Mesenchymal stem cell (in vitro differentiated cells and primary cell): ENCODE results near the gene AOC1.

Experiments
- DNase-seq: peaks from one replicate; pipeline ENCODE4 v3.0.0-alpha.2; 2013
- H2AFZ ChIP-seq: one replicate; pipeline ENCODE4 v1.6.1; 2013; ENCODE audit warnings: low read depth, mild to moderate bottlenecking, control low read depth, inconsistent platforms, low read length, moderate library complexity
- H2AK5ac ChIP-seq: 2 replicates; pipeline ENCODE4 v1.6.1; 2013; ENCODE audit warnings: low read length, moderate library complexity, mild to moderate bottlenecking, inconsistent platforms; ENCODE audit not compliant: severe bottlenecking
- H2BK120ac ChIP-seq: one replicate; pipeline ENCODE4 v1.6.1; 2013; ENCODE audit warnings: low read depth, mild to moderate bottlenecking, inconsistent platforms, low read length, moderate library complexity
- H2BK12ac ChIP-seq, 2 experiments: one replicate each; pipeline ENCODE4 v1.6.1; 2013; ENCODE audit warnings: inconsistent platforms in 2 of 2, low read length in 2 of 2, mild to moderate bottlenecking in 2 of 2, moderate library complexity in 2 of 2, control low read depth in 1 of 2
- H2BK15ac ChIP-seq: one replicate; pipeline ENCODE4 v1.6.1; 2013; ENCODE audit warnings: mild to moderate bottlenecking, low read depth, inconsistent platforms; ENCODE audit not compliant: poor library complexity, severe bottlenecking
- H2BK5ac ChIP-seq: 2 replicates; pipeline ENCODE4 v1.6.1; 2013; ENCODE audit warnings: low read depth, mild to moderate bottlenecking, low read length, control low read depth, inconsistent platforms; ENCODE audit not compliant: poor library complexity, severe bottlenecking
- H3K14ac ChIP-seq, 2 experiments: one replicate each; pipeline ENCODE4 v1.6.1; 2013; ENCODE audit warnings: inconsistent platforms in 2 of 2, low read length in 2 of 2, control low read depth in 1 of 2, mild to moderate bottlenecking in 1 of 2, moderate library complexity in 1 of 2
- H3K18ac ChIP-seq, 2 experiments: one replicate each; pipeline ENCODE4 v1.6.1; 2013; ENCODE audit warnings: inconsistent platforms in 2 of 2, low read length in 2 of 2, control low read depth in 1 of 2, low read depth in 1 of 2, mild to moderate bottlenecking in 1 of 2
- H3K23ac ChIP-seq, 2 experiments: one replicate each; pipeline ENCODE4 v1.6.1; 2013; ENCODE audit warnings: inconsistent platforms in 2 of 2, low read length in 2 of 2, mild to moderate bottlenecking in 2 of 2, moderate library complexity in 2 of 2, control low read depth in 1 of 2
- H3K27ac ChIP-seq: 2 replicates; pipeline ENCODE4 v1.5.1; 2013; ENCODE audit warnings: mild to moderate bottlenecking, moderate library complexity, low read length, control low read depth, inconsistent platforms; ENCODE audit not compliant: poor library complexity, severe bottlenecking
- H3K27me3 ChIP-seq, 2 experiments: 2 replicates each; pipeline versions ENCODE4 v1.6.1 to v1.7.0; 2013; ENCODE audit warnings: low read length in 2 of 2, mild to moderate bottlenecking in 2 of 2, moderate library complexity in 2 of 2, control low read depth in 1 of 2, inconsistent platforms in 1 of 2; ENCODE audit not compliant: control insufficient read depth in 1 of 2, insufficient read depth in 1 of 2
- H3K36me3 ChIP-seq, 2 experiments: 2 replicates each; pipeline versions ENCODE4 v1.6.1 to v1.7.0; 2013; ENCODE audit warnings: low read length in 2 of 2, control low read depth in 1 of 2, inconsistent platforms in 1 of 2, low read depth in 1 of 2, mild to moderate bottlenecking in 1 of 2; ENCODE audit not compliant: insufficient read depth in 2 of 2, control insufficient read depth in 1 of 2
- H3K4ac ChIP-seq, 2 experiments: one replicate each; pipeline ENCODE4 v1.6.1; 2013; ENCODE audit warnings: inconsistent platforms in 2 of 2, low read length in 2 of 2, mild to moderate bottlenecking in 2 of 2, moderate library complexity in 2 of 2, control low read depth in 1 of 2, low read depth in 1 of 2
- H3K4me1 ChIP-seq: 2 replicates; pipeline ENCODE4 v1.6.1; 2013; ENCODE audit warnings: low read depth, low read length, control low read depth; ENCODE audit not compliant: control insufficient read depth, insufficient read depth
- H3K4me2 ChIP-seq: 2 replicates; pipeline ENCODE4 v1.6.1; 2013; ENCODE audit warnings: low read length, mild to moderate bottlenecking, inconsistent platforms; ENCODE audit not compliant: poor library complexity, severe bottlenecking
- H3K4me3 ChIP-seq, 2 experiments: 2 replicates each; pipeline versions ENCODE4 v1.5.1 to v1.7.0; 2013; ENCODE audit warnings: low read length in 2 of 2, mild to moderate bottlenecking in 2 of 2, control low read depth in 1 of 2, low read depth in 1 of 2; ENCODE audit not compliant: insufficient read depth in 1 of 2
- H3K79me1 ChIP-seq: replicated peaks from 2 replicates; pipeline ENCODE4 v1.6.1; 2013; ENCODE audit warnings: mild to moderate bottlenecking, control low read depth, low read length, inconsistent platforms; ENCODE audit not compliant: poor library complexity, severe bottlenecking
- H3K9ac ChIP-seq: 2 replicates; pipeline ENCODE4 v1.7.0; 2013; ENCODE audit warnings: mild to moderate bottlenecking, low read length, moderate library complexity
- H3K9me3 ChIP-seq: 2 replicates; pipeline ENCODE4 v1.7.0; 2013; ENCODE audit warnings: mild to moderate bottlenecking, low read length; ENCODE audit not compliant: control insufficient read depth
- H4K8ac ChIP-seq: one replicate; pipeline ENCODE4 v1.6.1; 2013; ENCODE audit warnings: inconsistent platforms, mild to moderate bottlenecking, low read length, moderate library complexity
- H4K91ac ChIP-seq: one replicate; pipeline ENCODE4 v1.6.1; 2013; ENCODE audit warnings: mild to moderate bottlenecking, low read length, inconsistent platforms
- WGBS: methylation state at CpG from one replicate; pipeline ENCODE4 v1.1.7; 2013; ENCODE audit warnings: mixed read lengths; 5-methylcytosine and 5-hydroxymethylcytosine counted together

AOC1 gene

GRCh38 chr7:150902078-150903033 lies 50.0 kb downstream of the AOC1 start:
- Histone ChIP-seq H3K9me3 (no peaks in the 10 kb centered on the region), H3K4me2 (no peak overlapping the region), H2AFZ (no peak overlapping the region), H3K4me3 (no peak overlapping the region), H3K18ac (no peak overlapping the region), H2AK5ac (no peak overlapping the region), H3K27ac (no peak overlapping the region), H3K36me3 (no peaks in the 10 kb centered on the region), H2BK120ac (no peak overlapping the region), H3K23ac (no peak overlapping the region), H4K8ac (no peak overlapping the region), H3K27me3 (peaks cover 39 to 68% of the 10 kb centered on the region in 2 experiments), H3K4ac (no peak overlapping the region), H3K4me1 (peaks cover 2% of the 10 kb centered on the region), H2BK5ac (no peak overlapping the region), H2BK15ac (no peak overlapping the region), H3K9ac (no peak overlapping the region), H2BK12ac (no peak overlapping the region), H3K14ac (no peak overlapping the region), H4K91ac (no peak overlapping the region), H3K79me1 (no peaks in the 10 kb centered on the region)
- WGBS: 80% methylated on average over 14 of the region's 14 CpGs
- DNase-seq: no peak

GRCh38 chr7:150903606-150904005 lies 51.3 kb downstream of the AOC1 start:
- Histone ChIP-seq H4K91ac (no peak overlapping the region), H3K4me1 (peaks cover 2% of the 10 kb centered on the region)
- WGBS: 86% methylated on average over 9 of the region's 12 CpGs

DNA sequence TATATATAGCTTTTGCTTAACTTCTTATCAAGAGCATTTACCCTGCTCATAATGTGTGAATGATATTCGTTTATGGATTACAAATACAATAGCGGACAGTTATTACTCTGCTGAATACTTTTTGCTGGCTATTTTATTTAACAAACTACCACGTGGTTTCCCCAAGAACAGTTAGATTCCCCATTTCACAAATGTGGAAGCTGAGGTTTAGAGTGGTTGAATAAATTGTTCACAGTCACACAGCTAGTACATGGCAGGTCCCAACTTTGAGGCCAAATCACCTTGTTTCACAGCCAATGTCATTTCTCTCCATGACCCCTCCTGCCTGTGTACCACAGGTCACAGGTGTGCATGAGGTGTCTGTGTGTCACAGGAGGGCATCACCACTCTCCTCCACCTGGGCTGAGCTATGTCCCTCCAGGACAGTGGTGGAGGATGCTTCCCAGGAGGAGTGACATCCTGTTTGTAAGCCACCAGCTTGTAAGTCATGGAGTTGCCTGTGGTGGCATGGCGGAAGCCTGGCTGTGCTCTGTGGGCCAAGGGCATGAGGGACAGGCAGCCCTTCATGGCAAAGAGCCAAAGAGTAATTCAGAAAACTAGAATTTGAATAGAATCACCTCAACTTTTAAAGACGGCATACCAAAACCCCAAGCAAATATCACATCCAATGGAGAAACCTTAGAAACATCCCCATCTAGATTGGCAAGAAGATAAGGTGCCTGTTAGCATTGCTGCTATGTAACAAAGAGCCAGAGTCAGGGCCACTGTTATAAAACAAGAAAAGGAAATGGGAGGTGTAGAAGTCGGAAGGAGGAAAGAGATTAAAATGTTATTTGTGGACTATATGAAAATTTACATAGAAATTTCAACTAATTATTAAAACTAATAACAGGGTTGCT lies 51.9 kb downstream of the AOC1 start:
- no peak overlapping the region for H3K4ac ChIP-seq
- no peak overlapping the region for H2BK120ac ChIP-seq
- no peak overlapping the region for H3K18ac ChIP-seq
- H4K91ac ChIP-seq: peak overlapping the region; percentile 56
- no peak overlapping the region for H2BK12ac ChIP-seq
- WGBS: 91% methylated on average over 2 of the region's 6 CpGs
- no peak overlapping the region for H2AK5ac ChIP-seq
- H3K23ac ChIP-seq: no peak overlapping the region
- H2AFZ ChIP-seq: no peak overlapping the region
- H3K36me3 ChIP-seq: no peaks in the 10 kb centered on the region
- no peak overlapping the region for H3K14ac ChIP-seq
- no peak overlapping the region for H3K9ac ChIP-seq
- no peak overlapping the region for H2BK15ac ChIP-seq
- H3K27ac ChIP-seq: no peak overlapping the region
- no peak overlapping the region for H2BK5ac ChIP-seq
- H3K9me3 ChIP-seq: no peaks in the 10 kb centered on the region
- H3K4me1 ChIP-seq: no peaks in the 10 kb centered on the region
- no peak for DNase-seq
- no peaks in the 10 kb centered on the region for H3K79me1 ChIP-seq
- H3K27me3 ChIP-seq: peaks cover 31 to 65% of the 10 kb centered on the region in 2 experiments
- H3K4me3 ChIP-seq: no peak overlapping the region
- no peak overlapping the region for H4K8ac ChIP-seq
- H3K4me2 ChIP-seq: no peak overlapping the region

More at GRCh38 chr7:150903606-150904005, 51.3 kb downstream of the AOC1 start:
- no peaks in the 10 kb centered on the region for H3K9me3 ChIP-seq
- no peak overlapping the region for H3K27ac ChIP-seq
- H4K8ac ChIP-seq: no peak overlapping the region
- no peak overlapping the region for H3K9ac ChIP-seq
- no peak overlapping the region for H3K4ac ChIP-seq
- no peaks in the 10 kb centered on the region for H3K79me1 ChIP-seq
- DNase-seq: no peak
- H3K36me3 ChIP-seq: no peaks in the 10 kb centered on the region
- no peak overlapping the region for H3K18ac ChIP-seq
- no peak overlapping the region for H2BK120ac ChIP-seq
- H3K14ac ChIP-seq: no peak overlapping the region
- no peak overlapping the region for H2BK5ac ChIP-seq
- H3K23ac ChIP-seq: no peak overlapping the region
- no peak overlapping the region for H2BK12ac ChIP-seq
- no peak overlapping the region for H2AFZ ChIP-seq
- H2BK15ac ChIP-seq: no peak overlapping the region
- peaks cover 31 to 68% of the 10 kb centered on the region in 2 experiments for H3K27me3 ChIP-seq
- no peak overlapping the region for H2AK5ac ChIP-seq
- H3K4me3 ChIP-seq: no peak overlapping the region
- H3K4me2 ChIP-seq: no peak overlapping the region

- Histone ChIP-seq H3K4me2 (no peak overlapping the region), H3K9me3 (no peaks in the 10 kb centered on the region), H2BK12ac (no peak overlapping the region), H3K4me3 (no peak overlapping the region), H3K18ac (no peak overlapping the region), H3K4ac (no peak overlapping the region), H3K14ac (no peak overlapping the region), H4K91ac (no peak overlapping the region), H2AFZ (no peak overlapping the region), H2BK5ac (no peak overlapping the region), H2BK15ac (no peak overlapping the region), H2BK120ac (no peak overlapping the region), H3K23ac (no peak overlapping the region), H3K36me3 (no peaks in the 10 kb centered on the region), H3K27ac (no peak overlapping the region), H2AK5ac (no peak overlapping the region), H3K9ac (no peak overlapping the region), H3K4me1 (peaks cover 1% of the 10 kb centered on the region), H3K27me3 (peaks cover 11 to 54% of the 10 kb centered on the region in 2 experiments), H4K8ac (no peak overlapping the region), H3K79me1 (no peaks in the 10 kb centered on the region)
- DNase-seq: no peak
- WGBS: 93% methylated on average over 1 of the region's 2 CpGs
Observed at GRCh38 chr7:150908173-150908572, 55.9 kb downstream of the AOC1 start.
